ENCODE data around the gene DNAJC7.
A peak's percentile ranks its signal among the peaks of the same experiment; 100 is the strongest.
"Not testable (repeated sequence)": the region's sequence is repeated elsewhere in the genome, so short reads cannot be mapped to it uniquely, and the experiment has no call there.

DNAJC7 gene

GRCh38 chr17:42040818-42041217, 23.6 kb upstream of the DNAJC7 start:
- DNase-seq, result no peak

GRCh38 chr17:42039794-42040763, 22.8 kb upstream of the DNAJC7 start:
- no peak for DNase-seq

- no peak for DNase-seq
Measured at GRCh38 chr17:42038221-42038973, 21.2 kb upstream of the DNAJC7 start.

GRCh38 chr17:42034059-42034458, 16.8 kb upstream of the DNAJC7 start:
- no peak for DNase-seq

GRCh38 chr17:42031584-42031983, 14.3 kb upstream of the DNAJC7 start:
- DNase-seq, result no peak

GRCh38 chr17:42028791-42029127, 11.5 kb upstream of the DNAJC7 start:
- DNase-seq, result no peak

- DNase-seq, result no peak
Measured at GRCh38 chr17:42027961-42028790, 10.9 kb upstream of the DNAJC7 start.

GRCh38 chr17:42027590-42027889, 10.3 kb upstream of the DNAJC7 start:
- no peak for DNase-seq

- DNase-seq, result no peak
Measured at GRCh38 chr17:42026857-42027589, 9.8 kb upstream of the DNAJC7 start.

- DNase-seq, result no peak
Measured at GRCh38 chr17:42025936-42026335, 8.7 kb upstream of the DNAJC7 start.

GRCh38 chr17:42025191-42025579, 7.9 kb upstream of the DNAJC7 start:
- DNase-seq, result no peak

GRCh38 chr17:42023524-42024349, 6.5 kb upstream of the DNAJC7 start:
- no peak for DNase-seq

GRCh38 chr17:42020845-42021244, 3.6 kb upstream of the DNAJC7 start:
- DNase-seq, result not testable (repeated sequence)

- peak; percentile 88 for DNase-seq
Measured at GRCh38 chr17:42019509-42020404, 2.5 kb upstream of the DNAJC7 start, which contains the start of gene NKIRAS2. Gene NKIRAS2, plus strand, starts transcription at chr17:42020090. Its CDS starts 1,488 bp downstream, at chr17:42021578.

GRCh38 chr17:42018988-42019387, 1.7 kb upstream of the DNAJC7 start:
- no peak for DNase-seq

GRCh38 chr17:42018339-42018738, 1.1 kb upstream of the DNAJC7 start:
- no peak for DNase-seq

- DNase-seq, result no peak
Measured at GRCh38 chr17:42017866-42018200, 594 bp upstream of the DNAJC7 start.

- no peak for DNase-seq
Measured at GRCh38 chr17:42016411-42016831, 818 bp downstream of the DNAJC7 start.

- not testable (repeated sequence) for DNase-seq
Measured at GRCh38 chr17:42013740-42014139, 3.5 kb downstream of the DNAJC7 start.

GRCh38 chr17:42012363-42012762, 4.9 kb downstream of the DNAJC7 start:
- DNase-seq, result not testable (repeated sequence)
